HUES64 (cell line): ENCODE data around the gene ZFP36L2.
A peak's percentile ranks its signal among the peaks of the same experiment; 100 is the strongest.

Experiments used
- H3K27ac ChIP-seq: 2 replicates; pipeline ENCODE4 v1.7.0; 2013; ENCODE audit warnings: low read depth, low read length, inconsistent platforms
- H3K27me3 ChIP-seq: 2 replicates; pipeline ENCODE4 v1.6.1; 2013; ENCODE audit warnings: mild to moderate bottlenecking, low read length; ENCODE audit not compliant: insufficient read depth
- H3K36me3 ChIP-seq: 2 replicates; pipeline ENCODE4 v1.6.1; 2013; ENCODE audit warnings: mild to moderate bottlenecking, low read length; ENCODE audit not compliant: insufficient read depth
- H3K4me1 ChIP-seq: 2 replicates; pipeline ENCODE4 v1.6.1; 2013; ENCODE audit warnings: mild to moderate bottlenecking, low read length, moderate library complexity; ENCODE audit not compliant: insufficient read depth
- H3K4me3 ChIP-seq: 2 replicates; pipeline ENCODE4 v1.5.1; 2013; ENCODE audit warnings: mild to moderate bottlenecking, low read length, moderate library complexity
- H3K9ac ChIP-seq: 2 replicates; pipeline ENCODE4 v1.6.1; 2013; ENCODE audit warnings: mild to moderate bottlenecking, low read depth, low read length
- H3K9me3 ChIP-seq: 2 replicates; pipeline ENCODE4 v1.6.1; 2013; ENCODE audit warnings: low read depth, low read length; ENCODE audit not compliant: insufficient read depth
- WGBS: fragments of 150-250, 120-280 bp; methylation state at CpG from one replicate; pipeline ENCODE4 v1.1.7; 2013; ENCODE audit warnings: missing lambda C conversion rate; 5-methylcytosine and 5-hydroxymethylcytosine counted together

ZFP36L2 gene

GRCh38 chr2:43179942-43180341, 46.5 kb downstream of the ZFP36L2 start:
- H3K27me3 ChIP-seq: no peaks in the 10 kb centered on the region
- H3K4me3 ChIP-seq: no peak overlapping the region
- H3K4me1 ChIP-seq: peaks cover 40% of the 10 kb centered on the region
- H3K9me3 ChIP-seq: peaks cover 18% of the 10 kb centered on the region
- H3K27ac ChIP-seq: peak overlapping the region; percentile 99; the same call in 1 of the 2 replicates
- peak overlapping the region; percentile 61 for H3K9ac ChIP-seq
- no peaks in the 10 kb centered on the region for H3K36me3 ChIP-seq
- WGBS: 8% methylated on average over 8 of the region's 8 CpGs

DNA sequence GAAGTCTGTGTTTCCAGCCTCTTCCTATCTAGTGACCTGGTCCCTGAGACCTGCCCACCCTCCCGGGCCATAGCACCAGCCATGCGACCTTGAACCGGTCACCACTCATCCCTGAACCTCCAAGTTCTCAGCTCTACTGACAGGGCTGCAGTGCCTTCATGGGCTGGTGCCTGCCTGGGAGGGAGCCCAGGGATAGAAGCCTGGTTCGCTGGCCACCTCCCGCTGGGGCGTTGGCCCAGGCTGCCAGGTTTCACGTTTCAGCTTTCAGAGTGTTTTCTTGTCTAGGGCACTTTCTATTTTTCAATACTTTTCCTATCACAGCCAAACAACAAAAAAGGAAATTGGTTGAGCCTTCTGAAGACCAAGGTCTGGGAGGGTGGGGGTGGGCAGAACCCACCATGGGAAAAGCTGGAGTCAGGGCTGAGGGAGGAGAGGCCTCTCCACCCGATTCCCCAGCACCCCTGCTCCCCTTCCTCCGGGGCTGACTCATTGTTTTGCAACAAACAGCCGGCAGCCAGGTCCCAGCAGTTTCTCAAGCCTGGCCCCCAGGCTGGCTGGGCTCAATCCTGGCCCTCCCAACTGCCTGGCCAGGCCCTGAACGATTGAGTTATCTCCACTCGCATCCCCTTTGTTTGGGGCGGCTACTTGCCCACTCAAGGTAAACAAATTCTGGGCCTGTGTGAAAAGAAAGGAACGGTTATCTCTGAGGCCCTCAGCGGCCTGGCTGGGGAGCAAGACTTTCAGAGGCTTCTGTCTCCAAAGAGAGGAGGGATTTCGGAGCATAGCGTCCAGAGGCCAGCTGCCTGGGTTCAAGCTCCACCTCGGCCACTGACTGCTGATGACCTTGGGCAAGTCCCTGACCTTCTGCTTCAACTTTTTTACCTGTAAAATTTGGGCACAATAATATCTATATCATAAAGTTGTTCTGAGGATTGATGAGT, 47.5 kb downstream of the ZFP36L2 start:
- Histone ChIP-seq H3K9ac (peak overlapping the region; percentile 61), H3K27me3 (no peaks in the 10 kb centered on the region), H3K4me1 (peaks cover 35% of the 10 kb centered on the region), H3K4me3 (peak overlapping the region; percentile 22; the same call in 1 of the 2 replicates), H3K36me3 (no peaks in the 10 kb centered on the region), H3K27ac (peak overlapping the region; percentile 99), H3K9me3 (peaks cover 28% of the 10 kb centered on the region)
- WGBS: 15% methylated on average over 18 of the region's 18 CpGs

DNA sequence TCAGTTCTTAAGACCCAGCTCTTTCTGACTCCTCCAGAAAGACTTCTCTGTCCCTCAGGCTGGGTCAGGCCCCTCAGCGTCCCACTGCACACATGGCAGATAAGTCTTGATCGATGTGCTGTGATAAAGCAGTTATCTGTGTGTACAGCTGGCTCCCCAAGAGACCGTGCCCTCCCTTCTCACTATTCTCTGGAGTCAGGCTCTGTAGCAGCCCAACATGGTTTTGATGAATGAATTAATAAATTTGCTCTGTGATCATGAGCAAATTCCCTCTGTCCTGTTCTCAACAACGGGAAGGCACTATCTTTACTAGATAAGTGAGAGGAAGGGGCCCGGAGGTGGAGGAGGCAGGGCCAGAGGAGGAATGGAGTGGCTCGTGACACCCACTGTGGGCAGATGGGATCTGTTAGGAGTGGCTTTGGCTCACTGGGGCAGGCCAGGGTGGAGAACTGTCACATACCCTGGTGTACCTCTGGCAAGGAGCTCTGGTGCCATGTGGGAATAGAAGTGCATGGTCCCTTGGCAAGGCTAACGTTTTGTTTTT, 48.3 kb downstream of the ZFP36L2 start:
- Histone ChIP-seq H3K9me3 (peaks cover 28% of the 10 kb centered on the region), H3K36me3 (no peaks in the 10 kb centered on the region), H3K4me1 (peaks cover 33% of the 10 kb centered on the region), H3K9ac (peak overlapping the region; percentile 61; the same call in 1 of the 2 replicates), H3K27ac (peak overlapping the region; percentile 99), H3K27me3 (no peaks in the 10 kb centered on the region), H3K4me3 (no peak overlapping the region)
- WGBS: 84% methylated on average over 7 of the region's 7 CpGs

DNA sequence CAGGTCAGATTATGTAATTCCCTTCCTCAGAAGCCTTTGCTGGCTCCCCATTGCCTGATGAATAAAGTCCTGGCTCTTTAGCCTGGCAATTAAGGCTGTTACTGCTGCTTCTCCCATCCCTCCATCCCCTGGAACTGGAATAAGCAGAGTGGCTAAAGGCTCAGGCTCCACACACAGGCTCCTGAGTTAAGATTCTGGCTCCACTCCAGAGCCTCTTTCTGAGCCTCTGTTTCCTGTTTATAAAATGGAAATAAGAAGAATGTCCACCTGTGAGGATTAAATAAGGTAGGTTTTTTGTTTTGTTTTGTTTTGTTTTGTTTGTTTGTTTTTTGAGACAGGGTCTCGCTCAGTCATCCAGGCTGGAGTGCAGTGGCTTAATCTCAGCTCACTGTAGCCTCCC, 50.0 kb downstream of the ZFP36L2 start:
- peaks cover 28% of the 10 kb centered on the region for H3K9me3 ChIP-seq
- H3K4me1 ChIP-seq: peaks cover 32% of the 10 kb centered on the region
- H3K4me3 ChIP-seq: no peak overlapping the region
- H3K27me3 ChIP-seq: no peaks in the 10 kb centered on the region
- no peaks in the 10 kb centered on the region for H3K36me3 ChIP-seq
- WGBS: 89% methylated on average over 1 of the region's 1 CpG
- H3K9ac ChIP-seq: no peak overlapping the region
- no peak overlapping the region for H3K27ac ChIP-seq

GRCh38 chr2:43175876-43176275, 50.5 kb downstream of the ZFP36L2 start:
- Histone ChIP-seq H3K4me1 (peaks cover 27% of the 10 kb centered on the region), H3K4me3 (no peak overlapping the region), H3K27ac (no peak overlapping the region), H3K9ac (no peak overlapping the region), H3K36me3 (no peaks in the 10 kb centered on the region), H3K9me3 (peaks cover 28% of the 10 kb centered on the region), H3K27me3 (no peaks in the 10 kb centered on the region)
- 98% methylated on average over 9 of the region's 9 CpGs for WGBS

DNA sequence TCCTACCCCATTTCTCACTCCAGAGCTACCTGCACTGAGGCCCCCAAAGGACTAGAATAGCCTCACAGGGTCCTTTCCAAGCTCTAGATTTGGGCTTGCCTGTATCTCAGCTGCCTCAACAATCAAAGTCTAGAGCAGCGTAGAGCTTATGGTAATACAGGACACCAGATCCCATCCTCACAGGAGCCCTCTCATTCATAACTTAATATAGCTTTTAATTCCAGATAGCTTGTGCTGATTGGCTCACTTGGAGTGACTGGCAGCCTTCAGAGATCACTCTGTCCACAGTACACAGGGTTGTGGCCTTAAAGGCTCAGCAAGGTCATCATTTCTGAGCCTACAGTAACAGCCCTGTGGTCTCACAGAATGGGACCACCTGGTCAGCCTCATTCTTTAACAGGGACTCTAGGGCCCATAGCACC, 51.4 kb downstream of the ZFP36L2 start:
- Histone ChIP-seq H3K4me1 (peaks cover 20% of the 10 kb centered on the region), H3K9ac (no peak overlapping the region), H3K9me3 (peaks cover 28% of the 10 kb centered on the region), H3K4me3 (no peak overlapping the region), H3K36me3 (no peaks in the 10 kb centered on the region), H3K27me3 (no peaks in the 10 kb centered on the region), H3K27ac (no peak overlapping the region)
- 17% methylated on average over 1 of the region's 1 CpG for WGBS

GRCh38 chr2:43174368-43174916, 52.0 kb downstream of the ZFP36L2 start:
- H3K4me3 ChIP-seq: no peak overlapping the region
- H3K27me3 ChIP-seq: no peaks in the 10 kb centered on the region
- H3K9me3 ChIP-seq: peaks cover 28% of the 10 kb centered on the region
- WGBS: 45% methylated on average over 9 of the region's 9 CpGs
- H3K4me1 ChIP-seq: peaks cover 21% of the 10 kb centered on the region
- H3K9ac ChIP-seq: no peak overlapping the region
- H3K36me3 ChIP-seq: no peaks in the 10 kb centered on the region
- no peak overlapping the region for H3K27ac ChIP-seq
